H4 (cell line): ENCODE data around the gene RSRC1. TPM values are rescaled to one million over a fixed set of nuclear protein-coding genes. Genes with fewer than 3 reads are reported as not detected.
"Not testable (repeated sequence)": the region's sequence is repeated elsewhere in the genome, so short reads cannot be mapped to it uniquely, and the experiment has no call there.

Experiments used
- DNase-seq: peaks from one replicate; pipeline ENCODE4 v3.0.0-alpha.2; 2015; ENCODE audit warnings: low spot score
- total RNA-seq: library from RNA; depleted of rRNA; stranded (reverse); fragments of >200 nt; shearing (Covaris generic); gene quantifications from 2 replicates; pipeline ENCODE4 v1.2.3, GENCODE V29; 2014

The RSRC1 gene
- total RNA-seq, 1 experiment from 2014 or later, result 89.7 TPM

DNA sequence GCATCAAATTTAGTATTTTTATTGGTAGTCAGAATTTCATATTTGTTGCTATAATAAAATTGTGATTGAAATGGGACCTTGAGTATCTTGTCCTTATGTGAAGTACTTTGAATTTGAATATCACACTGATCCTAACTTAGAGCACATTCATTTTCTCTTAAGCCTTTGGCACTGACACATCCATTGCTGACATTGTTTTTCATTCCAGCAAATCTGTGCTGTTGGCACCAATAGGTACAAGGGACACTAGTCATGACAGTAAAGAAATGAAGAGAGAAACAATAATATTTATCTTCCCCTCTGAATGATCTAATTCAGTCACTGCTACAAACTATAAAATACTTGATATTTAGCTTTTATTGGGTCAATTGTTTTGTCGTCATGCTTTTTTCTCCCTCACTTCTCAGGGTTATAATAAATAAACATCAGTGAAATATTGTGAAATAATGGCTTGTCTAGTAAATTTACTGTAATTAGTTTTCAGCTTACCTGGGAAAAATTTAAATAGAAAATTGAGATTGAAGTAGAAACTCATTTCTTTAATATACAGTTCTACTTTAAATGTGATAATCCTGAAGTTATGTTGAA lies 294.3 kb downstream of the RSRC1 start:
- no peak for DNase-seq

GRCh38 chr3:158405507-158405906 lies 295.6 kb downstream of the RSRC1 start:
- no peak for DNase-seq

DNA sequence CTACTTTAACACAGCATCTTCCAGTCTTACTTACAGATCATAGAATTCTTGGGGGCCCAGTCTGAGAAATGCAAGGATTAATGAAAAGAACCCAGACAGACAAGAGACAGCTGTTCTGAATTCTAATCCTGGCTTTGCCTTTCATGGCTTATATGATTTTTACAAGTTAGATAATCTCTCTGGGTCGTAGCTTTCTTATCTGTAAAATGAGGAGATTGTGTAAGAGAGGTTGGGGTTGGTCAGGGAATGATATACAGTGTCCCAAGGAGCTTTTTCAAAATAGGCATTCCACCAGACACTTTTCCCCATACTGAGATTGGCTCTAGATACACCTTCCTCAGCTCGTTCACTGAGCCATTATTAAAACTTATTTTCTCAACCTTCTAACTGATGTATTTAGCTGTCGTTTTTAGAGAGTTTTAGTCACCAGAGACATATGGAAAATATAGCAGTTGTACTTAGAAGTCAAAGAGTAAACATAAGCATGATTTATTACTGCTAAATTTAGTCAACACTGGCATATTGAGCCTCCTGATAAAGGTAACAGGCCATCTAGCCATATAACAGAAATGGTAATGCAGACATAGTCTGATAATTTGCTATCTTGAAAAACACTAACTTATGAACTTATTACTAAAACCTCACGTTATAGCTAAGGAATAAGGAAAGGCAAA lies 298.1 kb downstream of the RSRC1 start:
- no peak for DNase-seq

GRCh38 chr3:158408518-158408897 lies 298.6 kb downstream of the RSRC1 start:
- DNase-seq, result not testable (repeated sequence)

- DNase-seq, result no peak
These were observed 308.1 kb downstream of the RSRC1 start for GRCh38 chr3:158418035-158418434.

DNA sequence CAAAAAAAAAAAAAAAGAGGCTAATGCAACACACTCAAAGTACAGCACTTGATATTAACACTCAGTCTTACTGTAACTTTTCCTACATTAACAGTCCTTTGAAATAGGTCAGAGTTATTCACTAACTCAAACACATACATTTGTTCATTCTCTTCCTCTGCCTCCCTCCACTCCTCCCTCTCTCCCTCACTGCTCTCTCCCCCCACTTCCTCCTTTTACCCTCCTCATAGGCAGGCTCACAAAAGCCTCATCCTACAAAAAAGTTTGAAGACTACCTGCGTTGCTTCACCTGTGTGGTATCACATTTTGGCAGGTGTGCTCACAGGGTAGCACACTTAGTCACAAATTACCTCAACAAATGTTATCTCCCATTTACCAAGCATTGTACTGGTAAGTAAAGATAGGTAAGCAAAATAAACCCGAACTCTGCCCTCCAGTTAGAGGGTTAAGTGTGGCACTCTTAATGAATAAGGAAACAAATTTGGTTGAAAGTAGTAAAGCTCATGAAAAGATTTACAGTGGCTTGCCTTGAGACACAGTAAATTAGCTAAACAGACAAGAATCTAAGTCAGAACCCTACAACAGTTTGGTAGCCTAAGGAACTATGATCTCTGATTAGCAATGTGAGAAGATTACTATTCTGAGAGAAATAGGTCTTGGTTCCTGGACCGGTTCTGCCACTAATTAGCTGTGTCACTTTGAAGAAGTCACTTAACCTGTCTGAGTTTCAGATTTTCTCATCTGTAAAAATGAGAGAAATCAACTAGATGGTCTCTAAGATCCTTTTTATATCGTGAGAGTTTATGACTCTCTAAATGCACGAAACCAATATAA lies 310.1 kb downstream of the RSRC1 start:
- DNase-seq, result no peak

DNA sequence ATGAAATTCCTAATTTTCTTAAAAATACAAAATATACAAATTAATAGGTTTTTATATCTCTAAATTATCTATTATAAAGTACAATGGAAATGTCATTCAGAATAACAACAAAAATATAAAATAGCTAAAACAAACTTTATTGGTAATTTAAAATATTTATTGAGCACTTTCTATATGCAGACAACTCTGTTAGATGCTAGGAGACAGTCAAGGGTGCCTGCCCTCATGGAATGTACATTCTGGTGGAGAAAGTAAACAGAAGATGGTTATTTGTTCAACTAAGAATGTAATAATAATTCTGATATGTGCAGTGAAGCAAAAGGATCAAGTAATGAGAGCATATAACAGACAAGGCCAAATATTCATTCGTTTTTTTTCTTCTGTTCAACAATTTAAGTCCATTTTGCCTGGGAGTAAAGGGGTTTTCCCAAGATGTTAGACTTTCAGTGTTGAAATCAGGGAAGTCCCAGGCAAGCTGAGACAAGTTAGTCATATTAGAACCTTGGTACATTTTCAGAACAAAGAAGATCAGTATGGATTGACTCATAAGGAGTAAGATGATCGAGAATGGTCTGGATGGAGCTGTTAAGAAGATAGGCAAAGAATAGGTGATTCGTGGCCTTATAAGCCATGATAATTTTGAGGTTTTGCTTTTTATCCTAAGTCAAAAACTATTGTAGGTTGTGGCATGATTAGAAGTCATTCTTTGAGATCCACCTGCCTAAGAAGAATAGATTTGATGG lies 310.9 kb downstream of the RSRC1 start:
- DNase-seq, result no peak

DNA sequence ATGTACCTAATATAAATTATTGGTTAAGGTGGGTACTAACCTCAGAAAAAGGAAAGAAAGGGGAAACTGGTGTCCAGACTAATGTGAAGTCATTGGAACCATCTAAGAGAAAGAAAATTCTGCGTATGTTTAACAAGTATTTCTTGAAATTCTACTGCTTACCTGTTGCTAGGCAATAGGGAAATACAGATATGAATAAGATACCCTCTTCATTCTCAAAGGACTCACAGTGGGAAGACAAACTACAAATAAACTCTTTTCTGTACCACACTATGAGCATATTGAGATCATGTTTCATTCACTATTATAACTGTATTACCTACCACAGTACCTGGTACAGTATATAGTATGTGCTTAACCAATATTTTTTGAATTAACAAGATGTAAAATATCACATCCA lies 320.6 kb downstream of the RSRC1 start:
- DNase-seq, result no peak

DNA sequence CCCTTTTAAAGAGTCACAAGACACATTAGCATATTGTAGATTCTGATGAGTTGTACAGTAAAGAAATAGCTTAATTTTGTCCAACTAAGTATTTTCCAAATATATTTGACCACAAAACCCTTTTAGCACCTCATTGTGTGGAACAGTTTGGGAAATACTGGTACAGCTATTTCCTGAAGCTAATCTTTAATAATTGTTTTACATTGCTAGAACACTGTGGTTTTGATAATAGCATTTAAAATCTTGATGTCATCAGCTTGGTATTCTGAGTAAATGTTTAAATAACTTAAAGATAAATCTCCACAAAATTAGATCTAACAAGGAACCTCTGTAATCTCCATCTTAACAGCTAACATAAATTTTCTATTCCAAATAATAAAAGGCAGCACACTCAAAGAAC lies 321.1 kb downstream of the RSRC1 start:
- DNase-seq, result no peak

GRCh38 chr3:158431829-158432228 lies 321.9 kb downstream of the RSRC1 start:
- no peak for DNase-seq

DNA sequence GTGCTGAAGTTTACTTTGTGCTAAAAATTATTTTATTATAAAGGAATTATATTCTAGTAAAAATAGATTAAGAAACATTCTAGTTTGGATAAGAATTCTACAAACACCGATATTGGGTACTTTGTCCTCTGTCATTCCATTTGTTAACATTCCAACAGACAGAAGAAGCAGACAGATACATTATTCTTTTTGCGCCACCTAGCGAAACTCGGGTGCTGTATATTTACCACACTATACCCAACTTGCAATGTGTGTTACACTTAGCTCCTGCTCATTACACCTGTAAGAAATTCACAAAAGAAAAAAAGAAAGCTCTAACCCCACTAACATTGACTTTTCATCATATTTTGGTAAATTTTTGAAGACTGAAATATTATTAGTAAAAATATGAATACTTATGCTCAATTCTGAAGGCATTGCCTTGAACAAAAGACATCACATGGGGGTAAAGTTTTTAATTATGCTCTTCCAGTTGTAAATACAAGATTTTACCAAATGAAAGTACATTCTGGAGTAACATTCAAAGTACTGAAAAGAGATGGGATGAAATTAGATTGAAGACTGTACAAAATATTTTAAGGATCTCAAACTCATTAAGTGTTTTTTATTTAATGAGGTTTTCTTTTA lies 324.6 kb downstream of the RSRC1 start:
- peak; percentile 72 for DNase-seq

GRCh38 chr3:158443632-158444031 lies 333.7 kb downstream of the RSRC1 start:
- no peak for DNase-seq

DNA sequence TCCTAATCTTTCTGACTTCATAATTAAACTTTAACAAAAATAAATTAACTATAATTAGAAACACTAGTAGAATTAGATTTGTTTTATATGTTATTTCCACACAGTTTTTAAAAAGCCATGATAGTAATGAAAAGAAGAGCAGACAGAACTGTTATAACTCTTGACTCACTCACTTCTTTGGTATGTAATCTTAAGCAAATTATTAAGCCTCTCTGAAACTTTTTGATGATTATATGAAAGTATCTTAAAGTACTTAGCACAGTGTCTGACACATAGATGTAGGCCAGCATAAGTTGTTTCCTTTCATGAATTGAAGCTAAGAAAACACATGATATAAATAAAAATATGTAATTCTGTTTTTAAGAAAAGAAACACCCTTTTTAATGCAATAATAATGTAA lies 337.5 kb downstream of the RSRC1 start:
- no peak for DNase-seq

DNA sequence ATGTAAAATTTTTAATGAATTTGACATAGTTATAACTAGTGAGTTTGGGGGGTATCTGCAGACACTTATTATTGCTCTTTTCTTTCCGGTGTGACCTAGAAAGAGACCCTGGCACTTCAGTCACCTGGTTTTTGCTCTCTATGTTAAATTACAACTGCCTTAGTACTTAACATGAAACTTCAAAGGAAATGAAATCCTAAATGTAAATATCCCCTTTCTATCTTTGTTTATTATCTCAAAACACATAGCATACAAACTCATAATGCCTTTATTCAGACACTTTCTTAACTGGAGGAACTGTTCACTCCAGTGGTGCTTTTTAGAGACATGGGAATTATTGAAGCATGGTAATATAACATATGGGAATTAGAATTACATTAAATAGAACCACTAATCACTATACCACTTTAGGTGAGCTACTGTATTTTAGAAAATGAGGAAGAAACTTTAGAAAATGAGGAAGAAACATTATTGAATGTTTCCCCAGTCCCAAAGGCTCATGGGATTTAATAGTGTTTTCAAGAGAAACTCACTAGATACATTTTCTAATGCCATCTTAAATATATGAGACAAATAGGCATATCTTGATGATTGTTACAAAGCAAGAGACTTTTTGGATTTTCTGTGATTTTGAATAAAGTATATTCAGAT lies 341.6 kb downstream of the RSRC1 start:
- DNase-seq, result no peak

DNA sequence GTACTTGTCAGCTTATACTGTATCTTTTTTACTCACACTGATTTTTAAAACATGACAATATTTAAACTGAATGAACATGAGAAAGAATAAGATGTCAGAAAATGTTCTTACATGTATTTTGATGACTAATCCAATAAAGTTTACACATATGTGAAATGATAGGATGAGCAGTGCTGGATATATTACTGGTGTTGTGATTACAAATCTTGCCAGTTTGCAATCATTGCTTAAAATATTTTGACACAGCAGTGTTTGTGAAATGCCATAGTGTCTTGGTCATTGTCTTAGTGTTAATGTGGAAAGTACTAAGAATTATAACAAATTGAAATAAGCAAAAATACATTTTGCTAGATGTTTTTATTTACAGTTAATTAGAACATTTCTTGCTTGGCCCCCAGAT lies 342.4 kb downstream of the RSRC1 start:
- no peak for DNase-seq

- DNase-seq, result no peak
These were observed 343.1 kb downstream of the RSRC1 start for GRCh38 chr3:158453004-158453403.

- DNase-seq, result no peak
These were observed 344.0 kb downstream of the RSRC1 start for GRCh38 chr3:158453865-158454264.

DNA sequence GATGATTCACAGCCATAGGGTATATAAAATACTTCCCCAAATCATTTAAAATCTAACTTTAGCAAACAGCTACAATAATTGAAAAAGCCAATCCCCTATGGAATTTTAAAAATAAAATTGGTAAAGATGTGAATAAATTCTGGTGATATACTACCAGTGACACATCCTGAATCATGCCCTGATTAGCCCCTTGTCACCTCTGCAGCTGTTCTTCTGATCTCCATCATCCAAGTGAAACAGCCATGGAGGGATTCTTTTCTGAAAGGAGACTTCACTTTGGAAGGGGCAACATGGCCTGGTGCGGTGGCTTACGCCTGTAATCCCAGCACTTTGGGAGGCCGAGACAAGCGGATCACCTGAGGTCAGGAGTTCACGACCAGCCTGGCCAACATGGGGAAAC lies 345.5 kb downstream of the RSRC1 start:
- no peak for DNase-seq

DNA sequence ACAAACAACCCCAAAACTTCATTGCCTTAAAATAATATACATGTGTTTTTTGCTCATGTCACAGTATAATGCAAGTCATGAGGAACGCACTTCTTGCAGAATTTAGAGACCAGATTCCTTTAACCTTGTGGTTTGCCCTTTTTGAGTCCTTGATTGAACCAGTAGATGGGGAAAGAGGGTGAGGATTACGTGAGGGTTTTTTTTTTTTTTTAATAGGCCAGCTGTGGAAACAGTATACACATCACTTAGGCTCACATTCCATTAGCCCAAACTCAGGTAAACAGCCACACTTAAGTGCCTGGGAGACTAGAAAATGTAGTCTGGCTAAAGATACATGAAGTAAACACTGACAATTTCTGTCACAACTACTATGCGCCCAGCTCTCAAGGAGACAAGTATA lies 346.2 kb downstream of the RSRC1 start:
- DNase-seq, result peak; percentile 81

DNA sequence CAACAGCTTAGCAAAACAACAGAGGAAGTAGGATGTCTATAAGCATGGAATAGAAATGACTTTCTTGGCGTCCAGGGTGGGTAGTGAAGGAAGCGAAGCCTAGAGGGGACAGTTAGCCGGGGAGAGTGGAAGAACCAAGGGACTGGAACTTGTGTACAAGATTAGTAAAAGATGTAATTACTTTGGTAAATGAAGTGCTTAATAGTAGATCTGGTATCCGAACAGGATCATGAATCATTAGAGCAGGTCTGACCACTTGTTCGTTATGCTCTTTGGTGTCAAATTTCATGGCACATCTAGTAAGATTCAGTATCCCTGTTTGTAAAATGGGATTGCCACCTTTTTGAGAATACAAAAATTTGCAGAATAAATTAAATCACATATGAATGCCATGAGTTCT lies 348.6 kb downstream of the RSRC1 start:
- DNase-seq, result no peak

GRCh38 chr3:158460926-158461325 lies 351.0 kb downstream of the RSRC1 start:
- DNase-seq, result no peak
